PC-3 (cell line): ENCODE measurements around the gene KCNG4.

Source experiments
- CTCF ChIP-seq: fragments of 300-600 bp; sonication (generic); conservative IDR thresholded peaks from 2 replicates; pipeline ENCODE4 v1.5.1; 2017; ENCODE audit warnings: antibody characterized with exemption, low read depth, mild to moderate bottlenecking, low read length
- EZH2 ChIP-seq: fragments of 300-600 bp; sonication (generic); IDR thresholded peaks from one replicate; pipeline ENCODE4 v1.6.1; 2017; ENCODE audit warnings: antibody characterized with exemption, mild to moderate bottlenecking, low read length; ENCODE audit not compliant: unreplicated experiment
- EZH2phosphoT487 ChIP-seq: fragments of 300-600 bp; sonication (generic); IDR thresholded peaks from 2 replicates; pipeline ENCODE4 v1.6.1; 2018; ENCODE audit warnings: mild to moderate bottlenecking, antibody characterized with exemption, low read length, borderline replicate concordance

- no peak for TF ChIP-seq CTCF
- no peak for TF ChIP-seq EZH2phosphoT487
- no peak for TF ChIP-seq EZH2
Measured at GRCh38 chr16:84240455-84240854, 643 bp upstream of the KCNG4 start.
